HepG2 (cell line): ENCODE measurements around the gene TPST2. TPM values are rescaled to one million over a fixed set of nuclear protein-coding genes. Genes with fewer than 3 reads are reported as not detected.

ENCODE experiments used
- ATAC-seq: fragments of 200-7000 bp; cut with Tn5 transposase; 3 replicates; pipeline ENCODE4 v1.9.1; 2020; ENCODE audit warnings: mild to moderate bottlenecking, moderate library complexity
- BruUV-seq: library from RNA; stranded (reverse); fragments of 400-500 nt; replicated peaks from 2 replicates; lab custom pipeline; 2021; lab: Mats Ljungman, UMichigan
- CTCF ChIA-PET: fragments of 300-600 bp; formaldehyde crosslinking; extraction: SDS; loops from one replicate; lab custom pipeline; 2021; ENCODE audit warnings: low total read pairs, inconsistent platforms, low intra/inter-chr PET ratio; lab: Yijun Ruan, JAX
- POLR2A ChIA-PET: fragments of 350-600 bp; sonication (Branson Sonifier 250); formaldehyde crosslinking; loops from one replicate; lab custom pipeline; 2020; ENCODE audit warnings: antibody characterized with exemption, inconsistent platforms; lab: Yijun Ruan, JAX
- DNase-seq: peaks from one replicate; pipeline ENCODE4 v3.0.0-alpha.2; 2015; ENCODE audit warnings: low spot score
- FAIRE-seq: peaks from 3 replicates; lab custom pipeline; 2011; peaks lifted over from hg19 to GRCh38; lab: Jason Lieb, UNC
- H2AFZ ChIP-seq: one replicate; pipeline ENCODE4 v1.6.1; 2011; ENCODE audit warnings: low read length, inconsistent platforms
- H3K27ac ChIP-seq: fragments of 300-600 bp; 3 replicates; pipeline ENCODE4 v1.8.0; 2011; ENCODE audit warnings: mixed run types, mild to moderate bottlenecking, mixed read lengths, low read length, inconsistent platforms; ENCODE audit not compliant: insufficient read depth; ENCODE audit errors: extremely low read length
- H3K27me3 ChIP-seq, 2 experiments: fragments of 200-600 bp in 1 of 2; 2 replicates in 1 of 2; 3 replicates in 1 of 2; pipeline versions ENCODE4 v1.6.0 to v1.8.0; 2011; ENCODE audit warnings: low read length in 2 of 2, mild to moderate bottlenecking in 2 of 2, moderate library complexity in 2 of 2, inconsistent platforms in 1 of 2; ENCODE audit not compliant: insufficient read depth in 2 of 2, control insufficient read depth in 1 of 2
- H3K36me3 ChIP-seq, 2 experiments: fragments of 200-600 bp in 1 of 2; replicated peaks in 1 of 2; 2 replicates in 1 of 2; 3 replicates in 1 of 2; pipeline versions ENCODE4 v1.5.1 to v1.8.0; 2011; ENCODE audit warnings: low read length in 2 of 2, inconsistent platforms in 1 of 2; ENCODE audit not compliant: insufficient read depth in 2 of 2, control insufficient read depth in 1 of 2
- H3K4me1 ChIP-seq: 2 replicates; pipeline ENCODE4 v1.5.1; 2012; ENCODE audit warnings: low read length, inconsistent platforms; ENCODE audit not compliant: insufficient read depth
- H3K4me2 ChIP-seq: 2 replicates; pipeline ENCODE4 v1.6.0; 2011; ENCODE audit warnings: low read depth, low read length, inconsistent platforms
- H3K4me3 ChIP-seq, 3 experiments: fragments of 200-600 bp in 1 of 3; sonication (generic), shearing (Covaris generic) in 1 of 3; replicated peaks in 1 of 3; 2 replicates each; pipeline ENCODE4 v1.5.1; 2011 to 2016; ENCODE audit warnings: low read length in 3 of 3, inconsistent platforms in 2 of 3, low read depth in 2 of 3, mild to moderate bottlenecking in 2 of 3, control low read depth in 1 of 3, mixed read lengths in 1 of 3; ENCODE audit not compliant: insufficient read depth in 1 of 3
- H3K79me2 ChIP-seq: one replicate; pipeline ENCODE4 v1.6.1; 2011; ENCODE audit warnings: low read length, inconsistent platforms; ENCODE audit not compliant: insufficient read depth
- H3K9ac ChIP-seq: 2 replicates; pipeline ENCODE4 v1.6.0; 2011; ENCODE audit warnings: mild to moderate bottlenecking, low read depth, low read length, inconsistent platforms; ENCODE audit not compliant: insufficient read depth
- H3K9me3 ChIP-seq: 2 replicates; pipeline ENCODE4 v1.5.1; 2012; ENCODE audit warnings: mild to moderate bottlenecking, low read length
- H4K20me1 ChIP-seq: 2 replicates; pipeline ENCODE4 v1.6.0; 2011; ENCODE audit warnings: inconsistent platforms, mild to moderate bottlenecking, low read length, moderate library complexity; ENCODE audit not compliant: insufficient read depth
- BCL6 ChIP-seq: IDR thresholded peaks from 2 replicates; pipeline ENCODE4 v1.6.1; 2016; ENCODE audit warnings: missing genetic modification reagents, missing compliant biosample characterization
- CHD2 ChIP-seq: IDR thresholded peaks from 2 replicates; pipeline ENCODE4 v1.6.1; 2011; ENCODE audit warnings: low read depth, low read length, improper control_type of control experiment
- EP300 ChIP-seq, 3 experiments: sonication (generic) in 1 of 3; formaldehyde crosslinking in 1 of 3; IDR thresholded peaks; 2 replicates each; pipeline versions ENCODE4 v1.5.1 to v1.6.1; 2011 to 2020; ENCODE audit warnings: low read depth in 2 of 3, low read length in 2 of 3, borderline replicate concordance in 1 of 3, improper control_type of control experiment in 1 of 3, mild to moderate bottlenecking in 1 of 3, missing genetic modification reagents in 1 of 3, moderate library complexity in 1 of 3
- GMEB2 ChIP-seq: IDR thresholded peaks from 2 replicates; pipeline ENCODE4 v1.6.1; 2016; ENCODE audit warnings: missing biosample characterization, missing genetic modification reagents, low read depth
- HMG20A ChIP-seq: IDR thresholded peaks from 2 replicates; pipeline ENCODE4 v1.6.1; 2016; ENCODE audit warnings: borderline replicate concordance
- HOXA7 ChIP-seq: sonication (generic); formaldehyde crosslinking; IDR thresholded peaks from 2 replicates; pipeline ENCODE4 v1.8.1; 2022; ENCODE audit warnings: mild to moderate bottlenecking, missing genetic modification reagents, moderate library complexity
- KIAA2018 ChIP-seq: sonication (generic); formaldehyde crosslinking; IDR thresholded peaks from 2 replicates; pipeline ENCODE4 v1.5.0; 2020; ENCODE audit warnings: mild to moderate bottlenecking, missing genetic modification reagents, borderline replicate concordance
- NCOA1 ChIP-seq: sonication (generic); formaldehyde crosslinking; IDR thresholded peaks from 2 replicates; pipeline ENCODE4 v1.9.0; 2021; ENCODE audit warnings: missing genetic modification reagents
- SRF ChIP-seq: IDR thresholded peaks from 2 replicates; pipeline ENCODE4 v1.6.1; 2011; ENCODE audit warnings: mild to moderate bottlenecking, low read depth, low read length, moderate library complexity
- ZBTB8A ChIP-seq: sonication (generic); formaldehyde crosslinking; IDR thresholded peaks from 2 replicates; pipeline ENCODE4 v1.4.0; 2020; ENCODE audit warnings: mild to moderate bottlenecking, low read depth, missing genetic modification reagents, borderline replicate concordance
- ZNF234 ChIP-seq: sonication (generic); formaldehyde crosslinking; conservative IDR thresholded peaks from 2 replicates; pipeline ENCODE4 v1.5.1; 2020; ENCODE audit warnings: mild to moderate bottlenecking, missing genetic modification reagents
- ZNF619 ChIP-seq: sonication (generic); formaldehyde crosslinking; IDR thresholded peaks from 2 replicates; pipeline ENCODE4 v1.4.0; 2020; ENCODE audit warnings: mild to moderate bottlenecking, missing genetic modification reagents
- ZNF790 ChIP-seq: sonication (generic); formaldehyde crosslinking; IDR thresholded peaks from 2 replicates; pipeline ENCODE4 v1.8.0; 2022; ENCODE audit warnings: missing genetic modification reagents, mild to moderate bottlenecking, borderline replicate concordance
- WGBS: methylation state at CpG from one replicate; pipeline ENCODE4 v1.1.6; 2017; ENCODE audit warnings: low lambda C conversion rate; 5-methylcytosine and 5-hydroxymethylcytosine counted together
- in situ Hi-C: cut with HindIII; loops from 2 replicates; pipeline ENCODE4 v1.10.0; 2017; ENCODE audit warnings: low pct_unique_long_range_greater_than_20kb; ENCODE audit not compliant: extremely low pct_ligation_motif_present
- intact Hi-C: fragments of 100-400 bp; cut with micrococcal nuclease; formaldehyde crosslinking; loops from one replicate; pipeline ENCODE4 v1.10.0; 2022; ENCODE audit not compliant: unreplicated experiment
- polyA plus RNA-seq, 8 experiments: library from polyadenylated mRNA; depleted of rRNA in 3 of 8; stranded (reverse) in 7 of 8; unstranded in 1 of 8; fragments of >200 nt; fragmentation: Illumina TruSeq in 4 of 8; extraction: Trizol in 4 of 8; gene quantifications; 2 replicates each; pipeline versions ENCODE4 v1.2.1 to v1.2.3, GENCODE V29; 2011 to 2016; ENCODE audit warnings: low read depth in 4 of 8, missing spikeins in 1 of 8, mixed read lengths in 1 of 8; ENCODE audit not compliant: insufficient read depth in 1 of 8
- total RNA-seq, 5 experiments: library from RNA; depleted of rRNA; stranded (reverse); fragments of >200 nt; fragmentation: Illumina TruSeq; extraction: Trizol; gene quantifications; 2 replicates each; pipeline ENCODE4 v1.2.3, GENCODE V29; 2016; ENCODE audit warnings: low read depth in 1 of 5

Gene TPST2
- total and polyA plus RNA-seq, 2 of the 13 experiments (the other 11 are each of a cell fraction or from before 2014, with no cell fraction given) = 15.2 to 23.8 TPM

GRCh38 chr22:26567610-26568009, 22.3 kb downstream of the TPST2 start (continued):
- TF ChIP-seq EP300 (IDR thresholded peaks at IDR 0.05; ENCODE audit: low read depth in 2 of 2, low read length in 2 of 2) = no peak
- no peak for TF ChIP-seq EP300 (CRISPR knock-in tag; IDR thresholded peaks at IDR 0.05; ENCODE audit: borderline replicate concordance)
- no peak for TF ChIP-seq CHD2

- no TSS peak for BruUV-seq
- ATAC-seq = no peak
- TF ChIP-seq ZNF619 = no peak
- no peak for TF ChIP-seq HMG20A (CRISPR knock-in tag)
- TF ChIP-seq SRF = no peak
- TF ChIP-seq HOXA7 (CRISPR knock-in tag) = no peak
- TF ChIP-seq KIAA2018 (CRISPR knock-in tag) = no peak
- TF ChIP-seq ZNF234 (CRISPR knock-in tag) = no peak
- TF ChIP-seq GMEB2 = no peak
- TF ChIP-seq NCOA1 (CRISPR knock-in tag) = no peak
- TF ChIP-seq BCL6 (CRISPR knock-in tag) = no peak
- no peak for TF ChIP-seq ZBTB8A (CRISPR knock-in tag)
- no peak for TF ChIP-seq ZNF790
Measured at GRCh38 chr22:26566994-26567393, 22.9 kb downstream of the TPST2 start.

More at GRCh38 chr22:26566994-26567393, 22.9 kb downstream of the TPST2 start:
- no peaks in the 10 kb centered on the region for H4K20me1 ChIP-seq
- H3K4me1 ChIP-seq = no peaks in the 10 kb centered on the region
- intact Hi-C loops (no loop called here), in situ Hi-C loops (no loop called here)
- no peak for FAIRE-seq
- ChIA-PET CTCF (no interaction called here), POLR2A (no interaction called here)
- H3K9me3 ChIP-seq = no peaks in the 10 kb centered on the region
- no peak overlapping the region for H3K27ac ChIP-seq
- H3K27me3 ChIP-seq = no peaks in the 10 kb centered on the region
- H3K36me3 ChIP-seq = peaks cover 0 to 3% of the 10 kb centered on the region in 2 experiments; a peak in 1 of 5 replicates
- H3K9ac ChIP-seq = no peak overlapping the region
- H3K4me3 ChIP-seq = no peak overlapping the region
- no peaks in the 10 kb centered on the region for H3K79me2 ChIP-seq
- H3K4me2 ChIP-seq = no peak overlapping the region
- DNase-seq = no peak
- H2AFZ ChIP-seq = no peak overlapping the region
- WGBS = 100% methylated on average over 2 of the region's 3 CpGs
